GM20431 (cell line): Measurements from ENCODE around the gene GBP4.
"Not testable (repeated sequence)": the region's sequence is repeated elsewhere in the genome, so short reads cannot be mapped to it uniquely, and the experiment has no call there.

ENCODE experiments used
- in situ Hi-C: fragments of 300-500 bp; cut with MseI, MboI; formaldehyde crosslinking; loops from one replicate; pipeline ENCODE4 v1.15.0; 2020; ENCODE audit warnings: low sequenced_read_pairs; ENCODE audit not compliant: unreplicated experiment

The GBP4 gene, protein sequence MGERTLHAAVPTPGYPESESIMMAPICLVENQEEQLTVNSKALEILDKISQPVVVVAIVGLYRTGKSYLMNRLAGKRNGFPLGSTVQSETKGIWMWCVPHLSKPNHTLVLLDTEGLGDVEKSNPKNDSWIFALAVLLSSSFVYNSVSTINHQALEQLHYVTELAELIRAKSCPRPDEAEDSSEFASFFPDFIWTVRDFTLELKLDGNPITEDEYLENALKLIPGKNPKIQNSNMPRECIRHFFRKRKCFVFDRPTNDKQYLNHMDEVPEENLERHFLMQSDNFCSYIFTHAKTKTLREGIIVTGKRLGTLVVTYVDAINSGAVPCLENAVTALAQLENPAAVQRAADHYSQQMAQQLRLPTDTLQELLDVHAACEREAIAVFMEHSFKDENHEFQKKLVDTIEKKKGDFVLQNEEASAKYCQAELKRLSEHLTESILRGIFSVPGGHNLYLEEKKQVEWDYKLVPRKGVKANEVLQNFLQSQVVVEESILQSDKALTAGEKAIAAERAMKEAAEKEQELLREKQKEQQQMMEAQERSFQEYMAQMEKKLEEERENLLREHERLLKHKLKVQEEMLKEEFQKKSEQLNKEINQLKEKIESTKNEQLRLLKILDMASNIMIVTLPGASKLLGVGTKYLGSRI

GRCh38 chr1:89198491-89199072, at the start of gene GBP4:
Gene GBP4, minus strand, starts transcription at chr1:89198942. Its CDS starts 108 bp downstream, at chr1:89198834.
- in situ Hi-C loops, result no loop called here

- in situ Hi-C loops, result no loop called here
These were observed 44.3 kb upstream of the GBP4 start for GRCh38 chr1:89243046-89243445.

GRCh38 chr1:89221341-89221740, 22.6 kb upstream of the GBP4 start:
- in situ Hi-C loops, result no loop called here

DNA sequence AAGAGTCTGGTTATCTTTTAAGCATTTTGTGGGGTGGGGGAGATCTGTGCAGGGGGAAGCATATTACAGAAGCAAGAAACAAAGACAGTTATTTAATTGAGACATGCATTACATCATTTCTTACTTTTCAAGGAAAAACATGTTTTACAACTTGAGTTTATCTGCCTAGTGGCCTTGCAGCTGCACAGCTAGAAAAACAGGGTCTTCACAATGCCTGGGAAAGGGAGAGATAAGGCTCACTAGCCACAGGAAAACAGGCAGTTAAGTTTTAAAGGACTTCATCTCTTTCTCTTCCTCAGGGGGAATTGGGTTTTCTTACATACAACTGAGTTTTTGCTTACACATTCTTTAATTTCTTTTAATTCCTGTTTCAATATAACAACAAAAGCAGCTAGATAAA, 21.1 kb upstream of the GBP4 start:
- in situ Hi-C loops, result not testable (repeated sequence)

DNA sequence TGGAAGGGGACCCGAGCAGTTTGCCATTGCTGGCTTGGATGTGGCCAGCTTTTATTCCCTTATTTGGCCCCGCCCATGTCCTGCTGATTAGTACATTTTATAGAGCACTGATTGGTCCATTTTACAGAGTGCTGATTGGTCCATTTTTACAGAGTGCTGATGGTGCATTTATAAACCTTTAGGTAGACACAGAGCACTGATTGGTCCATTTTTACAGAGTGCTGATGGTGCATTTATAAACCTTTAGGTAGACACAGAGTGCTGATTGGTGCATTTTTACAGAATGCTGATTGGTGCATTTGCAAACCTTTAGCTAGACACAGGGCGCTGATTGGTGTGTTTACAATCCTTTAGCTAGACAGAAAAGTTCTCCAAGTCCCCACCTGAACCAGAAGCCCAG, 20.2 kb upstream of the GBP4 start:
- in situ Hi-C loops, result not testable (repeated sequence)

GRCh38 chr1:89213347-89213746, 14.6 kb upstream of the GBP4 start:
- in situ Hi-C loops, result no loop called here

DNA sequence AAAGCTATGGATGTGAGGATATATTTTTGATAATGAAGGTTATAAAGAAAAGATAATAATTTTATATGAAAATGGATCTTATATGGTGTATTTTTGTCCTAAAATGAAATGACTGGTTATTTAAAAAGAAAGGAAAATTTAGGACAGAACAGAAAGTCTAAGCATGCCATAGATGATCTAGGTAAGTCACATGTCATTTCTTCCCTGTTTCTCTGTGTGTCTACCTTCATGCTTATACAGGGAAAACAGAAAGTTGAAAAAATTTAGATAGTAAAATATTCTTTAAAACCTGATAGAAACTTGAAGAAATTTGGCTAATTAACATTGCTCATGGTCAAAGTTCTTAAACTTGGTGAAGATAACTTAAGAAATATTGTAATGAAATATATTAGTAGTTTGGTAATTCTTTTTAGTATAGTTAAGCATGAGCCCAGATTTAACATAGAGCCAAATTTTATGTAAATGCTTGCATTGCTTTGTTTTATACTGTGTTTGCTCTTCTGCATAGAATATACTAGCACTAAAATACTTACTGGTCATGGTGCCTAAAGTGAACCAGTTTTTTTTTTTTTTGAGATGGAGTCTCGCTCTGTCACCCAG, 12.4 kb upstream of the GBP4 start:
- in situ Hi-C loops, result no loop called here

DNA sequence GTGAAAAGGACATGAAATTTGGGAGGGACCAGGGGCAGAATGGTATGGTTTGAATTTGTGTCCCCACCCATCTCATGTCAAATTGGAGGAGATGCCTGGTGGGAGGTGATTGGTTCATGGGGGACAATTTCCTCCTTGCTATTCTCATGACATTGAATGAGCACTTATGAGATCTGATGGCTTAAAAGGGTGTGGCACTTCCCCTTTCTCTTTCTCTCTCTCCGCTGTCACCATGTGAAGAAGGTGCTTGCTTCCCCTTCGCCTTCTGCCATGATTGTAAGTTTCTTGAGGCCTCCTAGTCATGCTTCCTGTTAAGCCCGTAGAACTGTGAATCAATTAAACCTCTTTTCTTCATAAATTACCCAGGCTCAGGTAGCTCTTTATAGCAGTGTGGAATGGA, 7.6 kb upstream of the GBP4 start:
- in situ Hi-C loops, result no loop called here

- in situ Hi-C loops, result no loop called here
These were observed 4.4 kb upstream of the GBP4 start for GRCh38 chr1:89203166-89203565.

DNA sequence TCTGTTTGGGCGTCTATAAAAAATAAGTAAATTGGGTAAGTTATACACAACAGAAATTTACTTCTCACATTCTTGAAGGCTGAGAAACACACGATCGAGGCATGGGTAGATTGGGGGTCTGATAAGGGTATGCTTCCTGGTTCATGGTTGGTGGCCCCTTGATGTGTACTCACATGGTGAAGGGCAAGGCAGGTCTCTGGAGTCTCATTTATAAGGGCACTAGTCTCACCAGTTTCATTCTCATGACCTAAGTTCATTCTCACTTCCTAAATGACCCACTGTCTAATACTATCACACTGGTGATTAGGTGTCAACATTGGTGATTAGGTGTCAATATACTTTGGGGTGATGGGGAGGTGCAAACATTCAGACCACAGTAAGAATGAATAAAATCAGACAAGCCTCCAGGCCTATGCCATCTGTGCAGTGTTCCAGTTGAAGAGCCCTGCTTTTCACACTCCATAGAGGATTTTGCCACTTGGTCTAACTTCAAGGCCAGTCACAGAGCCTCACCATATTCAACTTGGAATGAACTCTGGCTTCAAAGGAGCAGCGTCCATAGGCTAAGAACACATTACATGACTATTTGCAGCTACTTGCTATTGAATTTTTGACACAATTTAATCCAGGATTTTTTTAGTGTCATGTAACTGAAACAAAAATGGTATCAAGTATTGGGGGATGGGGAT, 2.5 kb upstream of the GBP4 start:
- in situ Hi-C loops, result no loop called here

DNA sequence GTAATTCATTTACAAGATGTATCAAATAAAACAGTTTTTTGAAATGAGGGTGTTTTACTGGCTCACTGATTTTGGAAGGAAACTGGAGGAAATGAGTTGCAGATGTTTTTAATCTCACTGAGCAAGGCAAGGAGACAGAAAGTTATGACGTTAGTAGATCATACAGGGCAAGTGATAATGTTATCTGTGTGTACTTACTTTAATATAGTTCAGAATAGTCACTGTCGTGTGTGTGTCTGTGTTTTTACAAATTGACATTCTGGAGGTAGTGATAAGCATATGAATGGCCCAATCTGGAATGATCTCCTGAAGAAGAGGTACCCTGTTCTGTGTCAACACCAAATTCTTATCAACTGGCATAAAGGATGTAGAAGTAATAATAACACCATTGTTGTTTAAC, 1.9 kb upstream of the GBP4 start:
- in situ Hi-C loops, result no loop called here

GRCh38 chr1:89199525-89200031, 836 bp upstream of the GBP4 start:
- in situ Hi-C loops, result no loop called here

DNA sequence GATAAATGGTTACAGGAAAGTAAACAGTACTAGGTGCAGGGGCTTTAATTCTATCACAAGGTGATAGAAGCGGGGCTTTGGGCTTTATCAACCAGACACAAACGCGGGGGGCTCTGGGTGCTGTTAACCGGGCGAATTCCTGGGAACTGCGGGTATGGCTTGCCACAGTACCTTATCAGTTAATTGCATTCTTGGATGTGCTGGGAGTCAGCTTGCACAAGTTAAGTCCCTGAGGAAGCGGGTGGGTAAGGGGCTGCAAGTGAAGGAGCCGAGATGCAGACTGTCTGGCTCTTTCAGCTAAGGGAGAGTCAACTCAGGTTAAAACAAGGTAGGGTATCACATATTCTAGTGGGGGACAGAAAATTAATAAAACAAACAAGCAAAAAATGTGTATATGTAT, 661 bp downstream of the GBP4 start:
- in situ Hi-C loops, result no loop called here

DNA sequence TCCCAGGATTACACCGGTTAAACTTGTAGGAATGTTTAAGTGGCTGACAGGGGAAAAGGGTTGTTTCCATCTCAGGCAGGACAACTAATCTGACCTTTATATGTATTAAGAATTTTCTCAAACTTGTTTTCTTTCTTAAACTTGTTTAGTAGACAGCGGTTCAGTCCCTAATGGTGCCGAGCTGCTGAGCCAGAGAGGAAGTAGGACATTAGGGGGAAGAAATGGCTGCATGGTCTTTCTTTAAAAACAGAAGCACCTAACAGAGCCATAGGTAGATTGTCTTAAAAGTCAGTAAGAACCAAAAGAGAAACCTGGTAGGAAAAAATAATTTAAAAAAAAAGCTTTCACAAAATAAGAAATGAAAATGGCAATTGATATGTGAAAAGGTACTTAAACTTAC, 3.3 kb downstream of the GBP4 start:
- in situ Hi-C loops, result no loop called here

GRCh38 chr1:89191314-89191713, 7.4 kb downstream of the GBP4 start:
- in situ Hi-C loops, result no loop called here

DNA sequence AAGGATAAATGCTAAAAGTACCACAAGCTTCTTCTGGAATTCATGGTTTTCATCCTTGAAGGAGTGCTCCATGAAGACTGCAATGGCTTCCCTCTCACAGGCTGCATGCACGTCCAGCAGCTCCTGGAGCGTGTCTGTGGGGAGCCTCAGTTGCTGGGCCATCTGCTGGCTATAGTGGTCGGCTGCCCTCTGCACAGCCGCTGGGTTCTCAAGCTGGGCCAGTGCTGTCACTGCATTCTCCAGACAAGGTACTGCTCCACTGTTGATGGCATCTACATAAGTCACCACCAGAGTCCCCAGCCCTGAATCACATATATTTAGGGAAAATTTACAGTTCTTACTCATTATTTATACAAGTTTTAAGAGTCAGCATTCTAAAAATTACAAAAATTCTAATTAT, 8.7 kb downstream of the GBP4 start:
- in situ Hi-C loops, result no loop called here

DNA sequence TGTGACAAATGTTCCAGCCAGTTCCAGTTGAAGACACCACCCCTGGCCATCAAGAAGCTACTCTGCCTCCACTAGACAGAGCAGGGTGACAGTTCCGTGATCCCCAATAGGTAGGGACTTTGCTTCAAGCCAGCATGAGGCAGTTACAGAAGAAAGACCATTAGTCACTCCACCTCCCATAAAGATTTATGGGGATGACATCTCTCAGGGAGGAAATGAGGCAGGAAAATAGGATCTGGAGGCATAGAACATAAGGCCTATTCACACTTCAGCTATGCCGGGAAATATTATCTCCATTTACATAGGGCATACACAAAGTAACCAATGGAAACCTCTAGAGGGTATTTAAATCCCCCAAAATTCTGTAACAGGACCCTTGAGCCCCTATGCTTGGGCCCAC, 19.4 kb downstream of the GBP4 start:
- in situ Hi-C loops, result no loop called here

- in situ Hi-C loops, result no loop called here
These were observed 21.8 kb downstream of the GBP4 start for GRCh38 chr1:89176971-89177370.

DNA sequence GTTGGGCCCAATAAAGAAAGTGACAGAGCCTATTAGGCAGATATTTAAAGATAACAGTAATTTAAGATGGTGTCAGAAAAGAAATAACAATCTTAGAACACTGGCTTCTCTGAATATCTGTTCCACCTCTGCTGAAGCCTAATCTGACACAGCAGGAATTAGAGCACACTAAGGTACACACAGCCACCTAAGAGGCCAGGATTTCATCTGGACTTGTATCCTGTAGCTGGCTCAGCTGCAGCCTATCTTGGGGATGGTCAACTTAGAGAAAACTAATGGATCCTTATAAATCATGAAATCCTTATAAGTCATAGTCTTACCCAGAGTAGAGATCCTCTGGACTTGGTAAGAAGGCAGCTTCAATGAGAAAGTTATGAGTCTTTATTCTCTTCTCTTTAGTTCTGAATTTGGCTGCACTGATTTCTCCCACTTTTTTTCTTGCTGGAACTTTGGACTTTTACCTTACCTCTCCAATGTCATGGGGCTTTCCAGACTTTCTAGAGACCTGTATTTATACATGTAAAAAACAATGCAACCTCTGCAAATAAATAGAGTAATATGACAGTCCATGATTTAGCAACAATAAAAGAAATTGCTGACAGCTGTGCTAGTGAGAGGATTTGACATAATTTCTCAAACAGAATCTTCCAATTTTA, 23.0 kb downstream of the GBP4 start, which contains the start of gene GBP7:
GBP7 (minus strand) TSS at position 403 of the 656 bp plus-strand sequence. CDS start 4,068 bp downstream, outside the sequence.
- in situ Hi-C loops, result no loop called here

- in situ Hi-C loops, result no loop called here
These were observed 24.3 kb downstream of the GBP4 start for GRCh38 chr1:89174491-89174890.
